DMS 273 (cell line): ENCODE measurements around the gene PRKACG.
A peak's percentile ranks its signal among the peaks of the same experiment; 100 is the strongest.

ENCODE experiments used
- DNase-seq: peaks from one replicate; lab custom pipeline; 2025; ENCODE audit not compliant: unreplicated experiment; lab: John Stamatoyannopoulos, UW

PRKACG gene

DNA sequence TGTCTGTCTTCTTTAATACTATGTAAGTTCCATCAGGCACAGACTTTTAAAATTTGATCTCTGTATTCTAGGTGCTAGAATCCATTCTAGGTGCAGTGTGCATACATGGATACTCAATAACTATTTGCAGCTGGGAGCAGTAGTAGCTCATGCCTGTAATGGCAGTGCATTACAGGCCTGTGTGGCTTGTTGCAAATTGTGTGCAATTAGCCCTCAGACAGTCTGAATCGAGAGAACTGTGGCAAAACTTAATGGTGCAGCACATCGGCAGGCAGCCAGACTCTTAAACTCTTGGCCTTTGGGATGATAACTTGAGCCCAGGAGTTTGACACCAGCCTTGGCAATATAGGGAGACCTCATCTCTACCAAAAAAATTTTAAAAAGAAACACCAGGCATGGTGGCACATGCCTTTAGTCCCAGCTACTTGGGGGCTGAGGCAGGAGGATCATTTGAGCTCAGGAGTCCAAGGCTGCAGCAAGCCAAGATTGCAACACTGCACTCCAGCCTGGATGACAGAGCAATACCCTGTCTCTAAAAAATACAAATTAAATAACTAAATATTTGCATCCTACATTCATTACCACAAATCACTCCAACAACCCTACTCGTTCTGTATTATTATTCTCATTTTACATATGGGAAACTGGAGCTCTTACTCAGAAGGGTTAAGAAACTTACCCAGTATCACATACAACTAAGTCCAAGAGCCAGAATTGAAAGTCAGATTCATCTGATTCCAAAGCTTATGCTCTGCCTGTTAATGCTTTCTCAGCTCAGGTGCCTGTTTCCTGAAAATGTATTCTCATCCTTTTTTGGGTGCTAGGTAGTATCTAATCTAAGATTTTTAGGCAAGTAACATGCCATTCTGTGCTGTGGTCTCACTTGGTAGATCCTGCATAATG, 30.1 kb downstream of the PRKACG start:
- no peak for DNase-seq

GRCh38 chr9:68983008-68983411, 30.9 kb downstream of the PRKACG start:
- no peak for DNase-seq

DNA sequence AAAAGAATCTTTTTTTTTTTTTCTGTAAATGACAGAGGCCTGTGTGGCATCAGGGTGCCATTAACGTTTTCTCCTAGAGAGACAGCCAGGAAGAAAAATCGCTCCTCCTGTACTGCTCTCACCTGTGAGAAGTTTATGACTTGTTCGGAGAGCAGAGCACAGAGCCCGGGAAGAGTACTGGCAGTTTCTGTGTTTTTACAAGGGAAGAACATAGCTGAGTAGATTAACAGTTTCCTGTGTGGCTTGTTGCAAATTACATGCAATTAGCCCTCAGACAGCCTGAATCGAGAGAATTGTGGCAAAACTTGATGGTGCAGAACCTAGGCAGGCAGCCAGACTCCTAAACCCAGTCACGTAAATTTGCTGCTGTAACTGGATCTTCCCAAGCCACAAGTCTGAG, 32.1 kb downstream of the PRKACG start:
- DNase-seq: peak; percentile 15

- DNase-seq: no peak
These were observed 33.5 kb downstream of the PRKACG start for GRCh38 chr9:68980341-68980914.

DNA sequence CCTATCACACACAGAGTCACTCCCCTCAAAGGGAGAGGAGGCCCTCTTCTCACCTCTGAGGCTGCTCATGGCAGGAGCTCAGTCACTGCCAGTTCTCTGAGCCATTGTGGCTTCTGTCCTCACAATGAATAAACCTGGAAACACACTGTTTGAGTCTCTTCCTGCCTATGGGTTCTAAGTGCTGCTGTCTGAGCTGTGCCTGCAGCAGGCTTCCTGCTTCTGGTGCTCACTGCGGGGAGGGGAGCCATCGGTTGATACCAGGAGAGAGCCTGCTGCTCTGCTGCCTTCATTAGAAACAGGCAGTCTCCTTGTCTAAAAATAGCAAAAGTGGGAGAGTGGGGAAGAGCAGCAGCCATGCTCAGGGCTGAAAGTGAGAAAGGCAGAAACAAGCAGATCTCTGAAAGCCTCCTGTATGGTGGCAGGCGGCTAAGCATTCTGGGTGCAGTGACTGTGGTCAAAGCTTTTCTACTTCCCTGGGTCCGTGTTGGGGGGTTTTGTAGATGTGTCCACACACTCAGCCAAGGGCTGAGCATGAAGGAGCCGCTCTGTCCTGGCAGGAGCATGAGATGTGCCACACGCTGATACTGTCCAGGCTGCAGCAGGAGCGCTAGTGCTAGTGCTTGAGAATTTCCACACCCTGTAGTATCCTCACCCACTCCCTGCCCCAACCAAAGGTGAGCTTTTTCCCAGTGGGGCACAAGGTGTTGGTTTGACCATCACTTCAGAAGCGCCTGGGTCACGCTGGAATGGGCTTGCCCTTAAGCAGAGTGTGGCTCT, 34.2 kb downstream of the PRKACG start:
- DNase-seq: no peak

- DNase-seq: no peak
These were observed 35.4 kb downstream of the PRKACG start for GRCh38 chr9:68978501-68978900.

DNA sequence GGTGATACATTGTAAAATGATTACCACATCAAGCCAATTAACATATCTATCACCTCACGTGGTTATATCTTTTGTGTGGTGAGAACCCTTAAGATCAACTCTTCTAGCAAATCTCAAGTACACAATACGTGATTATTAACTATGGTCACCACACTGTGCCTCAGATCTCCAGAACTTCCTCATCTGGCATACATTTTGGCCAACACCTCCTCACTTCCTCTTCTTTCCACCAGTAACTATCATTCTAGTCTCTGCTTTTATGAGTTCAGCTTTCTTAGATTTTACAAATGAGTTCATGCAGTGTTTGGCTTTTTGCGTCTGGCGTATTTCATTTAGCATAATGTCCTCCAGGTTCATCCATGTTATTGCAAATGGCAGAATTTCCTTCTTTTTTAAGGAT, 35.8 kb downstream of the PRKACG start:
- no peak for DNase-seq

- DNase-seq: no peak
These were observed 38.4 kb downstream of the PRKACG start for GRCh38 chr9:68975365-68976043.

DNA sequence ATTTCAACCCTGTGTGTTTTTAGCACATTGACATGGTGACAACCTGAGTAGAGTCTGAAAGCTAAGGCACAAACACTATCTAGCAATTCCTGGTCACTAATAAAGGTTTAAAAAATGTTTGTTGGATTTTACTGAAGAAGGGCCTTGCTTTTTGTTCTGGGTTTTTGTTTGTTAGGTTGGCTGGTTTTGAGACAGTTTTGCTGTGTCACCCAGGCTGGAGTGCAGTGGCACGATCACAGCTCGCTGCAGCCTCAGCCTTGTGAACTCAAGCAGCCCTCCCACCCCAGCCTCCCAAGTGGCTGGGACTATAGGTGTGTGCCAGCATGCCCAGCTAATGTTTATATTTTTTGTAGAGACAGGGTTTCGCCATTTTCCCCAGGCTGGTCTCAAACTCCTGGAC, 39.0 kb downstream of the PRKACG start:
- DNase-seq: no peak

DNA sequence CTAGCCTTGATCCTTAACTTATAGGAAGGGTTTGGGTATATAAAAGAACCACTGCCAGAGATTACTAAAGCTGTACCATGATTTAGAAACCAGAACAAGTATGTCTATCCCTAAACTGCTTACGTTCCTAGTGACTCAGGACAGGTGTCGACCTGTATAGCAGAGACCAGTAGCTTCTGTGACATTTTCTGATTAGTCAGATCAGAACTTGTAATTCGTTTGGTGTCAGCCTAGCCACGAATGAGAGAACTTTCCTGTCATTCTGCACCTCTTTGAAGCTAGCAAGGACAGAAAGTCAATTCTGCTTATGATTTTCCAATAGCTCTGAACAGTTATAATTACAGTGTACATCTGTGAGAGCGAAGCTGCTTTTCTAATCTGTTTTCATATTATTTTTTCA, 39.5 kb downstream of the PRKACG start:
- DNase-seq: no peak

- no peak for DNase-seq
These were observed 40.3 kb downstream of the PRKACG start for GRCh38 chr9:68973619-68974018.

- peak; percentile 32 for DNase-seq
These were observed 43.8 kb downstream of the PRKACG start for GRCh38 chr9:68970151-68970550.

- DNase-seq: no peak
These were observed 44.4 kb downstream of the PRKACG start for GRCh38 chr9:68969538-68969937.

- no peak for DNase-seq
These were observed 46.1 kb downstream of the PRKACG start for GRCh38 chr9:68967800-68968199.

DNA sequence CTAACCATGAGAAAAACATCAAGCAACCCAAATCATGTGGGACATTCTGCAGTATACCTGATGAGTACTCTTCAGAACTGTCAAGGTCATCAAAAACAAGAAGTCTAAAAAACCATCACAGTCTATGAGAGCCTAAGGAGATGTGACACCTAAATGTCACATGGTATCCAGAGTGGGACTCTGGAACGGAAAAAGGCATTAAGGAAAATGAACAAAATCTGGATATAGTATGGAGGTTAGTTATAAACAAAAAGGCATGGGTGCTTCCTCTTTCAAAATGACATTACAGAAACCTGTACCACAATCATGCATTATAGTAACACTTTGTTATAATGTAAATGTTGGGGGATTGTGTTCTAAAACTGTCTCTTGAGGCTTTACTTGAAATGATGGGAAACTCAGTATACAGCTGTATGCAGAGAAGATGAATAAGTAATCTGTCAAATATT, 47.4 kb downstream of the PRKACG start:
- no peak for DNase-seq

GRCh38 chr9:68964765-68965164, 49.1 kb downstream of the PRKACG start:
- no peak for DNase-seq

DNA sequence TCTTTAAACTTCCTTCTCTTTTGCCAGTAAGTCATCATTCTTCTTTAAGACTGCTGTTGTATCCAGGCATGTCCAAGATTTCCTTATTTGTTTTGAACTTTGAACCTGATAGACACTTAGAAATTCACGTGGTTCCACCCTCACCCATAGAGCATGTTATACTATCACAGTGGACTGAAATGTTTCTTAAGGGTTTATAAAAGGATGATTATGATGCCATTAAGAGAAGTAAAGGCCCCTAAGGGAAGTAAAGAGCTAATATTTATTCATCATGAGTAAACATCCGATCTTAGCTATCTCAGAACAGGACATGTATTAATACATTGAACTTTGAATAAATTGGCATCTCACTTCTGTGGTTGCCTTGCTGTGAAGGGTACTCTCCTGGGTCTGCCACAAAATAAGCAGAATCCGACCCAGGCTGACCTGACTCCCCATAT, 49.8 kb downstream of the PRKACG start:
- DNase-seq: no peak

- DNase-seq: no peak
These were observed 50.5 kb downstream of the PRKACG start for GRCh38 chr9:68963416-68963815.
